ENCODE results near the gene TUBA4A. TPM values are rescaled to one million over a fixed set of nuclear protein-coding genes. Genes with fewer than 3 reads are reported as not detected.

TUBA4A gene
- total and polyA plus RNA-seq, 2 of the 4 experiments (the other 2 are of a cell fraction): 21.9 to 35.6 TPM

- dilution Hi-C loops (cut with HindIII; ENCODE audit: low sequenced_read_pairs, unreplicated experiment) (no loop called here), intact Hi-C loops (cut with micrococcal nuclease) (no loop called here), in situ Hi-C loops (cut with MboI; ENCODE audit: low sequenced_read_pairs) (no loop called here)
- Histone ChIP-seq H3K4me1 (ENCODE audit: control insufficient read depth, insufficient read depth, low read length) (no peaks in the 10 kb centered on the region), H3K4me3 (ENCODE audit: insufficient read depth, low read depth, low read length) (no peak overlapping the region), H2BK120ac (ENCODE audit: low read depth, low read length) (no peak overlapping the region), H2BK5ac (ENCODE audit: low read depth, low read length, poor library complexity, severe bottlenecking) (no peak overlapping the region), H4K91ac (ENCODE audit: insufficient read depth, low read depth, low read length) (no peak overlapping the region), H3K79me1 (ENCODE audit: low read depth in 1 of 2, low read length in 2 of 2) (no peaks in the 10 kb centered on the region), H4K20me1 (ENCODE audit: insufficient read depth, low read length) (no peaks in the 10 kb centered on the region), H3K14ac (replicated peaks; ENCODE audit: low read depth, low read length) (no peak overlapping the region), H3K27ac (ENCODE audit: insufficient read depth, low read length) (no peak overlapping the region), H2AK9ac (replicated peaks; ENCODE audit: low read depth, low read length, poor library complexity) (no peak overlapping the region), H3K9me1 (ENCODE audit: insufficient read depth, low read length) (no peaks in the 10 kb centered on the region), H3K56ac (ENCODE audit: extremely low read depth, insufficient read depth, low read length) (no peak overlapping the region), H3K9ac (ENCODE audit: low read depth, low read length) (no peak overlapping the region), H3K4ac (ENCODE audit: low read depth, low read length) (no peak overlapping the region), H3K36me3 (ENCODE audit: control insufficient read depth, insufficient read depth, low read length) (no peaks in the 10 kb centered on the region), H2AFZ (replicated peaks; ENCODE audit: low read length, poor library complexity) (no peak overlapping the region), H3K18ac (ENCODE audit: low read depth, low read length) (no peak overlapping the region), H3K23ac (ENCODE audit: low read depth, low read length) (no peak overlapping the region), H3K4me2 (ENCODE audit: low read depth, low read length) (no peak overlapping the region), H2BK20ac (ENCODE audit: low read depth, low read length) (no peak overlapping the region), H3K9me3 (ENCODE audit: control insufficient read depth, insufficient read depth, low read length) (no peaks in the 10 kb centered on the region), H2BK15ac (ENCODE audit: low read depth, low read length) (no peak overlapping the region), H4K8ac (ENCODE audit: low read depth in 2 of 2, low read length in 2 of 2) (no peak overlapping the region), H3K27me3 (ENCODE audit: control insufficient read depth, insufficient read depth, low read length) (peaks cover 35% of the 10 kb centered on the region), H4K5ac (ENCODE audit: low read depth, low read length) (no peak overlapping the region), H2AK5ac (ENCODE audit: low read depth, low read length) (no peak overlapping the region)
- CTCF ChIA-PET: interaction anchor here (0.8 to 1.1 kb wide), 2 partner anchors 12 to 13 kb away, joined by 3 to 4 read pairs; partner anchors contain the start of gene DNAJB2
- DNase-seq: no peak
- no peak for TF ChIP-seq FOS (IDR thresholded peaks at IDR 0.05; ENCODE audit: low read depth, low read length)
- TF ChIP-seq SMC3 (IDR thresholded peaks at IDR 0.05; ENCODE audit: low read depth, low read length): no peak
- TF ChIP-seq MAZ (IDR thresholded peaks at IDR 0.05; ENCODE audit: borderline replicate concordance, low read depth, low read length): no peak
- no peak for TF ChIP-seq MAFK (IDR thresholded peaks at IDR 0.05; ENCODE audit: low read depth, low read length)
- no peak for TF ChIP-seq CTCF (conservative IDR thresholded peaks at IDR 0.05; ENCODE audit: low read depth, low read length)
- TF ChIP-seq USF2 (IDR thresholded peaks at IDR 0.05; ENCODE audit: low read depth, low read length): no peak
- TF ChIP-seq NFE2L2 (IDR thresholded peaks at IDR 0.05; ENCODE audit: low read depth, low read length): no peak
- TF ChIP-seq RAD21 (IDR thresholded peaks at IDR 0.05; ENCODE audit: low read length): no peak
- TF ChIP-seq ELK1 (IDR thresholded peaks at IDR 0.05; ENCODE audit: borderline replicate concordance, low read depth, low read length): no peak
- TF ChIP-seq POLR2A (IDR thresholded peaks at IDR 0.05; ENCODE audit: low read depth, low read length): no peak
- no peak for TF ChIP-seq BHLHE40 (IDR thresholded peaks at IDR 0.05; ENCODE audit: low read depth, low read length)
- TF ChIP-seq CHD1 (IDR thresholded peaks at IDR 0.05; ENCODE audit: low read depth, low read length): no peak
- no peak for TF ChIP-seq MXI1 (IDR thresholded peaks at IDR 0.05; ENCODE audit: borderline replicate concordance, low read depth, low read length)
- POLR2A ChIA-PET (ENCODE audit: unreplicated experiment): no interaction called here
- WGBS, 2 experiments (ENCODE audit: extremely low coverage in 2 of 2, insufficient read length in 1 of 2): 83% methylated on average over 1 of the region's 5 CpGs; no CpG with 5 or more reads in 1 of the 2 experiments
- no peak for ATAC-seq (ENCODE audit: low read depth)
- BruUV-seq (replicated peaks): no TSS peak
Measured at GRCh38 chr2:219266232-219266631, 12.5 kb upstream of the TUBA4A start.

Measured in IMR-90 (cell line).